MM.1S (cell line): Measurements from ENCODE around the gene RAI1.

Experiments
- EZH2 ChIP-seq: fragments of 300-600 bp; sonication (generic); optimal IDR thresholded peaks from 2 replicates; pipeline ENCODE3; 2017; ENCODE audit warnings: low read depth, mild to moderate bottlenecking, antibody characterized with exemption, low read length, mixed read lengths
- EZH2phosphoT487 ChIP-seq: fragments of 300-600 bp; sonication (generic); IDR thresholded peaks from 2 replicates; pipeline ENCODE4 v1.6.1; 2018; ENCODE audit warnings: antibody characterized with exemption, low read length
- TF ChIP-seq, protein P1 (sequence below): fragments of 300-600 bp; sonication (generic); IDR thresholded peaks from 2 replicates; pipeline ENCODE4 v1.5.1; 2016; ENCODE audit warnings: antibody characterized with exemption, low read length, mixed read lengths

DNA sequence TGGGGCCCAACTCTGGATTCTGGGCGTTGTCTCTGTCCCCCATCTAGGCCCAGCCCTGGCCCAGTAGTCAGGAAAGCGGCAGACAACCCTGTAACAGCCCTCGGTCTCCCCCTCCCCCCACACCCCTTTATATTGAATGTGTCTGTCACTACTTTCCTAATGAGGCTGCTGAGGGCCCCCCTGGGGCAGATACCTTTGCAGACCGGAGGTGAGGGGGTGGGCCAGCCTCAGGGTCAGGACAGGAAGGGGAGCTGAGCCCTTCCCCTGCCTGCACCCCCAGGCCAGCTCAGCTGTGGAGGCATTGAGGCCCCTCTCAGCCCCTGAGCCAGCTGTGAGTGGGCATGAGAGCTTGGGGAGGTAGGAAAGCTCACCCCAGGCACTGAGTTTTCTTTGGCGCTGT, 17.1 kb downstream of the RAI1 start:
- TF ChIP-seq, protein P1, sequence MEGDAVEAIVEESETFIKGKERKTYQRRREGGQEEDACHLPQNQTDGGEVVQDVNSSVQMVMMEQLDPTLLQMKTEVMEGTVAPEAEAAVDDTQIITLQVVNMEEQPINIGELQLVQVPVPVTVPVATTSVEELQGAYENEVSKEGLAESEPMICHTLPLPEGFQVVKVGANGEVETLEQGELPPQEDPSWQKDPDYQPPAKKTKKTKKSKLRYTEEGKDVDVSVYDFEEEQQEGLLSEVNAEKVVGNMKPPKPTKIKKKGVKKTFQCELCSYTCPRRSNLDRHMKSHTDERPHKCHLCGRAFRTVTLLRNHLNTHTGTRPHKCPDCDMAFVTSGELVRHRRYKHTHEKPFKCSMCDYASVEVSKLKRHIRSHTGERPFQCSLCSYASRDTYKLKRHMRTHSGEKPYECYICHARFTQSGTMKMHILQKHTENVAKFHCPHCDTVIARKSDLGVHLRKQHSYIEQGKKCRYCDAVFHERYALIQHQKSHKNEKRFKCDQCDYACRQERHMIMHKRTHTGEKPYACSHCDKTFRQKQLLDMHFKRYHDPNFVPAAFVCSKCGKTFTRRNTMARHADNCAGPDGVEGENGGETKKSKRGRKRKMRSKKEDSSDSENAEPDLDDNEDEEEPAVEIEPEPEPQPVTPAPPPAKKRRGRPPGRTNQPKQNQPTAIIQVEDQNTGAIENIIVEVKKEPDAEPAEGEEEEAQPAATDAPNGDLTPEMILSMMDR: no peak
- TF ChIP-seq EZH2phosphoT487: no peak
- TF ChIP-seq EZH2: no peak
